GM19463 (cell line): ENCODE measurements around the gene LRFN4.

ENCODE experiments used
- ATAC-seq: cut with Tn5 transposase; IDR thresholded peaks from one replicate; pipeline ENCODE4 v1.9.1; 2021; ENCODE audit warnings: mild to moderate bottlenecking, moderate library complexity; ENCODE audit not compliant: unreplicated experiment

LRFN4 gene

DNA sequence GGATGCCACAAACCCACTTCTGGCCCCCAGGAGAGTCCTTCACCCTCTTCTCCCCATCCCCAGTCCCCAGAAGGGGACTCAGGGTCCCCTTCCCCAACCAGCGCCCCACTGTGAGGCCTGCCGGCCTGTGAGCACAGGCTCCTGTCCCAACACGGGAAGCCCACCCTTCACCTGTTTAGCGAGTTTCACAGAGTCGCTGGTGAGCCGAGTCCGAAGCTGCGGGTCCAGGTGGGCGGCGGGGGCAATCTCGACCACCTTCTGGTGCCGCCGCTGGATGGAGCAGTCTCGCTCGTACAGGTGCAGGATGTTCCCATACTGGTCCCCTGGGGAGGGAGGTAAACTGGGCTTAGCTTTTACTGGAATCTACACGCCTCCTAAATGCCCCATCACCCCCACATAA is 13.3 kb downstream of the LRFN4 start:
- no peak for ATAC-seq

DNA sequence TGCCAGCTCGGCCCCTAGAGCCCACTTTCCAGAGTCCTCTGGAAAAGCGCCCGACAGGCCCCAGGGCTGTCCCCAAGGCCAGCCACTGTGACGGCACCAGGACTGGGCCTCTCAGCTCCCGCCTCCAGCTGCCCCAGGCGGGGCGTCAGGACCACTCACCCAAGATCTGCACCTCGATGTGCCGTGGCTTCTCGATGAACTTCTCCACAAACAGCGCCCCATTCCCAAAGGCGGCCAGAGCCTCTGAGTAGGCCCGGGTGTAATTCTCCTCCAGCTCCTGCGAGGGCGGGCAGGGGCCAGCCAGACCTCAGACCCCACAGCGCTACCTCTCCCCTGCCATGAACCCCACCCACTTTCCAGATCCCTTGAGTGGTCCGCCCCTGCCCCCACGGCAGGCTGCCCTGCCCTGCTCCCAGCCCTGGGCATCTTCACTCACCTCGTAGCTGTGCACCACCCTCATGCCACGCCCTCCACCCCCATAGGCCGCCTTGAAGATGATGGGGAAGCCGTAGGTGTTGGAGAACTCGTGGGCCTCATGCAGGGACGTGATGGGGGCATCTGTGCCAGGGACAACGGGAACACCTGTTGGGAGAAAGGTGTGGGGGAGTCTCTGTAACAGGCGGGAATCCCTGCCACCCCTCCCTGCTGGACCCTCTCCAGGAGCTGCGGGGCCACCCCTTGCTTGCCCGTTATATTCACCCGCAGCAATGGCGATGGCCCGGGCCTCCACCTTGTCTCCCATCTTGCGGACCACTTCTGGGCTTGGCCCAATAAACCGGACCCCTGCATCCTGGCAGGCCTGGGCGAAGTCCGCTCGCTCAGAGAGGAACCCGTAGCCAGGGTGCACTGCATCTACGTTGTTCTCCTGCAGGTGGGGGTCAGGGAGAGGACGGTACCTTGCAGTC is 14.0 kb downstream of the LRFN4 start:
- no peak for ATAC-seq

DNA sequence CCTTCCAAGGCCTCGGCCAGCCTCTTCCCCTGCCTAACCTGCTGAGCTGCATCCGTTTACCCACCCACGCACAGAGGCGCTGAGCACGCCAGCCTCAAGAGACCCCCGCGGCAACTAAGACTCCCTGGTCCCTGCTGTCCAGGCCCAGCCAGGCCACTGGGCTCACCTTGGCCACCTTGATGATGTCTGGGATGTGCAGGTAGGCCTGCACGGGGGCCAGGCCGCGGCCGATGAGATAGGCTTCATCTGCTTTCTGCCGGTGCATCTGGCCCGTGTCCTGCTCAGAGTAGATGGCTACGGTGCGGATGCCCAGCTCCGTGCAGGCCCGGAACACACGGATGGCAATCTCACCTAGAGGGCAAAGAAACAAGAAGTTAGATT is 14.6 kb downstream of the LRFN4 start:
- ATAC-seq, result no peak

DNA sequence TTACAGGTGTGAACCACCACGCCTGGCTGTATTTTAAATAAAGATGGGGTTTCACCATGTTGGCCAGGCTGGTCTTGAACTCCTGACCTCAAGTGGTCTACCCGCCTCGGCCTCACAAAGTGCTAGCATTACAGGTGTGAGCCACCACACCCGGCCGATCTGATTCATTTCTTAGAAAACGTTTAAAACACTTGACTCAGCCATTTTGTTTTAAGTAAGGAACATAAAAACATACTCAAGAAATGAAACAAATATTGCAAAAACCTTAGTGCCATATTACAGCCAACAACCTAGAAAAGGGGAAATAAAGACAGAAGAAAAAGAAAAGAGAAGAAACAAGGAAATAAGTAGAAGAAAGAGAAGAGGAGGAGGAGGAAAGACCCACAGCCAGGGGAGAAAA is 17.4 kb downstream of the LRFN4 start:
- ATAC-seq, result no peak

DNA sequence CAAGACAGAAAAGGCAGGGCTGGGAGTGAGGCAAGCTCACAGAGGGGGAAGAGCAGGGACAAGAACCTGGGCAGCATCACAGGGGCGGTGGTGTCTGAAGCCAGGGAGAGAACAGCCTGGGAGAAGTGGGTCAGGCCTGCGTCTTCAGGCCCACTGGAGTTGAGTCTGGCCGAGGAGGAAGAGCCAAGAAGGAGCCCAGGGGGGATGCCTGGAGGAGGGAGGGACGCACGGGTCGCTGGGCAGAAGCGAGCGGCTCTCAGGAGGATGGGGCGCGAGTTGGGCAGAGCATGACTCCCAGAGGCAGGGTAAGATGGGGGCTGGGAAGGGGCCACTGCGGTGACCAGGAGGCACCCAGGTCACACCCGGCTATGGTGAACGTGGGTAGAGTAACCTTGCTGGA is 18.5 kb downstream of the LRFN4 start:
- ATAC-seq, result no peak

DNA sequence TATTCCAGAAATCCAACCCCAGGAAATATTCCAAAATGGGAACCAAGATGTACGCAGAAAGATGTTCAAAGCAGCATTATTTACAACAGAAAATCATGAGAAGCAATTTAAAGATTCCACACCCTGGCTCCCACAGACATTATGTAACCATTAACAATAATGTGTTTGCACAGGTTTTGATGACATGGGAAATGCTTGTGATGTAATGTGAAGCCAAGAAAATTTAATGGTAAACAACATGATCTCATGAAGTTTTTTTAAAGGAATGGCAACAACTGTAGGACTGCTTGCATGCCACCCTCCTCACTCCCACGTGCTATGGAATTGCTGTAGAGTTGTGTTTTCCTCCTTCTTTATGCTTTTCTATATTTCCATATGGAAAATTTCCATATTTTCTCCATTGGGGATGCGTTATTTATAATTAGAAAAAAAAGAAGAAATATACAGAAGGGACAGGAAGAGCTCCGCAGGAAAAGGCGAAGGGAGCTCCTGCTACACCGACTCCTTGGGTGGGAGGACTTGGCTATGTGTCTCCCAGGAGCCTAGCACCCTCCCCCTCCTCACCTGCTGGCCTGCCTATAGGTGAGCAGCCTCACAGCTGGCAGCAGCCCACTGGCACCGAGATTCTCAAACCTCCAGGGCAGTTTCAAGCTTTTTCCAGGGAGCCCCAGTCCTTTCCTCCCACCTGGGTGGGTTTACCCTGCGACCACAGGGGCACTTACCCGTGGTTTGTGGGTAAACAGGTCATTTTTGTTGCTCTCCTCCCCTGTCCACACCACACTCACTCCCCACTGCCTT is 20.9 kb downstream of the LRFN4 start:
- ATAC-seq, result no peak

DNA sequence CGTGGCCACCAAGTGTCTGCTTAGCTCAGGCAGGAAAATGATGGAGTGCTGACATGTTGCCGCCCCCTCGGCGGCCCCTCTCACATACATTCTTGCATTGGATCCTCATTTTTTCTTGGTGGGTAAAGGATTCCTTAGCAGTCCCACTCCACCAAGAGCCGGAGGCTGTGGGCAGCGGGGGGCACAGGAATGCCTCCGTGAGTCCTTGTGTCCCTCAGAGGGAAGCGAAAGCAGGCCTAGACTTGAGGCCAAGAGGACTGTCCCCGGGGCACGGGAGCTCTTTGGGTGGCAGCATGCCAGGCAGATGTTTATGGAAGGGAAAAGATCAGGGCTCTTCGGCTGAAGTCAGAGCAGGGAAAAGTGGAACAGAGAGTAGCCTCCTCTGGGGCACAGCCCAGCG is 21.6 kb downstream of the LRFN4 start:
- no peak for ATAC-seq

DNA sequence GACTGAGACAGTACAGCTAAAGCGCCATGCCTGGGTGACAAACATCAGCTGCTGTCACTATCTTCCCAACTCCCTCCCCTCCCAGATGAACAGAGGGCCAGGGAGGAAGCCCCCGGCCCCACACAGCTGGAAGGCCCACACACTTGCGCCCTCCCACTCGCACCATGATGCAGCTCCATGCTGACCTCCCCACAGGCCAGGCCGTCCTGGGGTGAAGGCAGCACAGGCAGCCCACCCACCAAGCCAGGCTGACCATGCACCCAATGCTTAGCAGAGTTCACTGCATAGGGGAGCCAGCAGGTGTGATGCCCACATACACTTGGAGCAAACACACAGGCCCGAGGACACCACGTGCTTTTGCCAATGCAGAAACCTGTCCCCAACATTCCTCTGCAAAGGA is 22.1 kb downstream of the LRFN4 start:
- ATAC-seq, result no peak

DNA sequence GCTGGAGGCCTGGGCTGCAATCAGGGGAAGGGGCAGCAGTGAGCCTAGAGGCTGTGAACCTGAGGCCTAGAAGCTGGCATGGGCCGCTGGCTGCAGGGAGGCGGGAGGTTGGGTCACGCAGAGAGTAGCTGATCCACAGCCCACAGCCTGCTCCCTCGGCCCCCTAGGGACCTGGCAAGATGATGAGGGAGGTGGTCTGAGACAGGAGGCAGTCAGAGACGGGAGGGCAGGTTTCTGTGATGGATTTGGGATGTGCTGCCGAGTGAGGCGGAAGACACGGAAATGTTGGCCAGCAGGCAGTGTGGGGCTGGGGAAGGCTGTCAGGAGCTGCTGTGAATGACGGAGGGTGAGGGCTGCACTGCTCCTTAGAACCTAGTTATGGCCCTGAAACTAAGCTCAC is 22.7 kb downstream of the LRFN4 start:
- ATAC-seq, result no peak

DNA sequence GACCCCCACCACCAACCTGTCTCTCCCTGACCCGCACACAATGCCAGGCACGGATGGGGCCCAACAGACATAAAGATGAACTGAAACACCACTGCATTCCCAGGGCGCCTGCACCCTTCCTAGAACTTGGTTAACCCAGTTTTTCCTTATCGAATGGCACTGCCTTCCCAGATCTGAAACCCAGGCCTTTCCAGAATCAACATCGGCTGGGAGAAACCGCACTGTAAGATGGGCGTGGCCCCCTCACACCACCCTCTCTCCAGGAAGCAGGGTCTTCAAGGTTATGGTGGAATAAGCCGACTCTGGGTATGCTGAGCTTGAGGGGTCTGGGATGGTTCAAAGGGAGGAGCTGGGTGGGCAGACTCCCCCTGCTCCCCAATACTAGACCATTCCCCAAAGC is 23.1 kb downstream of the LRFN4 start:
- ATAC-seq, result no peak

DNA sequence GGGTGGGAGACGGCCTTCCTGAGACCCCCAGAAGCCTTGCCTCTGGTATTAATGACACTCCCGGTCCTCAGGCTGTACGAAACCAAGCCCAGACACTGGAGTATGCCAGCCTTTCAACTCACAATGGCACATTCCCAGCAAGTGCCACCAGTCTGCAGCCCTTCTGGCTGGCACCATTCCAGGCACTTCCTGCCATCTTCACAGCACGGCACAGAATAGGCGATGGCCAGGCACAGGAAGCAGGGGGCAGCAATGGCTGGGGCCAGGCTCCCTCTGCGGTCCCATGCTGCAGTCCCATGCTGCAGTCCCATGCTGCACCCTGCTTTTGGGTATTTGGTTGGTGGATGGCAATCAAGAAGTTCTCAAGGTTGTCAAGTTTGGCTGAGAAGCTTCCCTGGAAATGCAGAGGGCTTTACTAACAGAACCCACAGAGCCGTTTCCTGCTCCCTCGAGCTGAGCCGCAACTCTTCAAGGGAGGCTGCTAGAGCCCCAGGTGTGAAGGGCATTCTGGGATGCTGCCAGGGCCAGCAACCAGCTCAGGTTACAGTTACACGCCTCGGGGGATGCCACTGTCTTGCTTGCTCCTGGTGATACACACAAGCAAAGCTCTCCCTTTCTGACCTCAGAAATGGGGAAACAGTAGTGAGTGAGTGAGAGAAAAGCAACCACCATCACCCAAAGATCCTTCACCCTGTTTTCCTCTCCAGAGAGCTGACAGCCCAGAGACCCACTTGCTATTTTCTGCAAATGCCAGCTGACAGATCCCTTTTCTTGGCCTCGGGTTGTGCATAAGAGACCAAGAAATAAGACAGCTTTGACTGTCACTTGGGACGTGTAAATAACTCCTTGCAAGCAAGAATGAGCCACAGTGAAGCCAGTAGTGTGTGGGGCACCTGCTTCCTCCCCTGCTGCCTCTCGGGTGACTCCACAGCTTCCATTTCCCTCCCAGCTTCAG is 23.9 kb downstream of the LRFN4 start:
- ATAC-seq, result no peak

DNA sequence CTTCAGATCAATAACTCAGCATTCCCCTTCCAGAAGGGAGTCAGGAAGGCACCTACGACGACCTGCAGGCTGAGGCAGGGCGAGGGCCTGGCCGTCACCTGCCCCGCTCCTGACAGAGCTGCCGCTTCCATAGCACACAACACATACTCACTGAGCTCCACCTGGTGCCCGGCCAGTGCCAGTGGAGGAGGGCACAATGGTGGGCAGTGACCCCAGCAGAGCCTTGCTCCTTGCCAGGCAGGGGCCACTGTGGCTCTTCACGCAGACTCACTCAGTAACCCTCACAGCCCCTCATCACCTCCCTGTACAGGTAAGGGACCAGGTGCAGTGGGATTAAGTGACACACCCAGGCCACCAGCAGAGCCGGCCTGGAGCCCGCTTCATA is 24.6 kb downstream of the LRFN4 start:
- no peak for ATAC-seq

DNA sequence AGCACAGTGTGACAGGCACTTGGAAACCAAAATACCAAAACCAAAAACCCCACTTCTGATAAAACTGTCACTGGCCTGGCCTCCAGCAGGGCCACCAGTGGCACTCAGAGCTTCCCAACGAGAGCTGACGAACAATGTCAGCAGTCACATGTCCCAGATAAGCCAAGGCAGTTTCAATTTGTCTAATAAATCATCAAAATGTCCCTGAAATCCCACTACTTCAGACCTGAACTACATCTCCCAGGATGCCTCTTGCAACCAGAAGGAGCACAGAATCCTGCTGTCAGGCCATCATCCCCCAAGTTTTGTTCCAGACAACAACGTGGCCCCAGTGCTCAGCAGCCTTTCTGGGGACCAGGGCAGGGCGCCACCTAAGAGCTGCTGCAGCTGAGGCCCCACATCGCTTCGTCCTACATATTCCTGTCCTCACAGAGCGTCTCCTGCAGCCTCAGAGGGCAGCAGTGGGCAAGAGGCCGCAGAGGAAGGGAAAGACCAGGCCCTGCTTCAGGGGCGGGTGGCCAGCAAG is 25.1 kb downstream of the LRFN4 start:
- ATAC-seq, result no peak

DNA sequence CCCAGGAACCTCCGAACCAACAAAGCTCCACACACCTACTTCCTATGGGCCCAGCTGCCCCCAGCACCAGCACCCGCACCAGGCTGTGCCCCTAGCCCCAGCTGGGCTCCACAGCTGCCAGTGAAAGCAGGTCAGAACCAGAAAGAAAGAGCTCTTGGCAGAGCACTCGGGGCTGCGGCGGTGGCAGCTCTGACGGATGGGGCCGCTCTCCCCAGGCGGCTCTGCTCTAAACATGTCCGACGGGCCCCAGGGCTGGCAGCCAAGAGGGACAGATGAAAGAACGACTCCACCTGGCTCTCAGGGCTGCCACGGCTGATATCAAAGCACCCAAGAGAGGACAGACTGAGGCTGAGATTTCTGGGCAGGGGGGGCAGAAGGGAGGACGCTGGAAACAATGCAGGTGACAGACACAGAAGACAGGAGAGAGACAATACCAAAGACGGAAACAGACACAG is 25.7 kb downstream of the LRFN4 start:
- no peak for ATAC-seq

DNA sequence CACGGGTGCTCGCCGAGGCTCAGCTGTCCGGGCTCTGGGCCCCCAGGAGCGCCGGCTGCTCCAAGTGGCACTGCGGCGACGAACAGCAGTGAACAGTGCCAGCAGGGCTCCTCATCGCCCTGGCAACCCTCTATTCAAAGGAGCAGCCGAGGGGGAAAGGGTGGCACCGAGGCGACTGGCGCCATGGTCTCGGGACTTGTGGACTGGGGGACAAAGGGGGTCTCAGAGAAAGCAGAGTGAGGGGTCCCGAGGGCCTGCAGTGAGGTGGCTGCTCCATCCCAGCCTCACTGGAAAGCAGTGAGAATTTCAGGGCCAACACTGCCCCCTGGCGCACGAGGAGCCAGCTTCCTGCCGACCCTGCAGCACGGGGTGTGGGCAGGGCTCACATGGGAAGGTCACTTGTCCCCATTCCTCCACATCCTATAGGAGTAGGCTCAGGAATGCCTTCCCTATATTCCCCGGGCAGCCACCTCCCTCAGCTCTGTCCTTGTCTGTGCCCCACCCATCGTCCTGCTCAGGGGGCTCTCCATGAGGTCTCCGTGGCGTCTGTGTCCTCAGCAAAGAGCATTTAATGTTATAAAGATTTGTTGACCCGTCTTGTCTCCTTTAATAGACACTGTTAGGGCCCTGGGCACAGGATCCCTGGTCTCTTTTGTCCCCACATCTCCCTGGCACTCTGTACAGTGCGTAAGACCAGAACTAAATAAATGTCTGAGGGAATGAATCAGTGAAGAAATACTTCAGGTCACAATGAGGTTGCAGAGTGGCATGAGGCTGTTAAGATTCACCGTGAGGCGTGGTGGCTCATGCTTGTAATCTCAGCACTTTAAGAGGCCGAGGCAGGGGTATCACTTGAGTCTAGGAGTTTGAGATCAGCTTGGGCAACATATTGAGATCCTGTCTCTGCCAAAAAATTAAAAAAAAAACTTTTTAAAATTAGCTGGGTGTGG is 26.4 kb downstream of the LRFN4 start:
- ATAC-seq, result no peak

DNA sequence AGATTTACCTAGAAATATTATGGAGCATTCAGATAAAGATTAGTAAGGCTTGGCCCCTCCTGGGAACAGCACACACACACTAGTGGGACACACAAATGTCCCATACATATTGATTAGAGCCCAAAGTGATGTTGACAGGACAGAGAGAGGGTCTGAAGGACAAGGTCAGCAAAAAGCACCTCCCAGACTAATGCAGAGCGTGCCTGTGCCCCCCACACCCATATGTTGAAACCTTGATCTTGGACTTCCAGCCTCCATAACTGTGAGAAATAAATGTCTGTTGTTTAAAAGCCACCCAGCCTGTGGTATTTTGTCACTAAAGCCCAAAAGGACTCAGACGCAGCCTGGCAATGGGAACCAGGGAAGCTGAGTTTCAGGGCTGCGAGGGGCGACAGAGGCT is 27.6 kb downstream of the LRFN4 start:
- ATAC-seq, result no peak

DNA sequence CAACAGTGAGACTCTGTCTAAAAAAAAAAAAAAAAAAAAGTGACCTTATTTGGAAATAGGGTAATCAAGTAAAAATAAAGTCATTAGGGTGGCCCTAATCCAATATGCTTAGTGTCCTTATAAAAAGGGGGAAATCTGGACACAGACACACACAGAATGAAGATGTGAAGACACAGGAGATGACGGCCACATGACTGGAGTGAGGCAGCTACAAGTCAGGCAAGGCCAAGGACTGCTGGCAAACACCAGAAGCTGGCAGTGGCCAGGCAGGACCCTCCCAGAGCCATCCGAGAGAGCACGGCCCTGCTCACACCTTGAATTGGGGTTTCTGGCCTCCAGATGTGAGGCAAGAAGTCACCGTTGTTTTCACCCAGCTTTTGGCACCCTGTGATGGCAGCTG is 28.6 kb downstream of the LRFN4 start:
- no peak for ATAC-seq

DNA sequence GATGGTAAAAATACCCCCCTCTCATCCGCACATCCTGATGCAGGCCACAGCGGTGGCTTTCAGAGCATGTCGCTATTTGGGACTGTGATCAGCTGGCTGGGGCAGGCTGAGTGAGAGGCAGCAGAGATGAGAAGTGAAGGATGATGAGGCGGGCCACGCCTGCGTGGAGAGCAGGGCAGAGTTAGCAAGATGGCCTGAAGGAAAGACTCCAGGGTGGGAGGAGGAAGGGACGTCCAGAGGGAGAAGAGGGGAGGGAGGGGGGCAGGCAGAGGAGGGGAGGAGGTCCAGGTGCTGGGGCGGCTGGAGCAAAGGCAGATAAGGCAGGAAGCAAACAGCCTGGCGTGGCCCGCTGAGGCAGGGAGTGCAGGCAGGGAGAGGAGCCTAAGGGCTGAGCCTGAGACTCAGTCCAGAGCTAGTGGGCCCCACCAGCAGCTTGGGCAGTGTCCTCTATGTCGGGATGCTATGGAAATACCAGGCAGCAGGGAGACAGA is 29.1 kb downstream of the LRFN4 start:
- ATAC-seq, result no peak

DNA sequence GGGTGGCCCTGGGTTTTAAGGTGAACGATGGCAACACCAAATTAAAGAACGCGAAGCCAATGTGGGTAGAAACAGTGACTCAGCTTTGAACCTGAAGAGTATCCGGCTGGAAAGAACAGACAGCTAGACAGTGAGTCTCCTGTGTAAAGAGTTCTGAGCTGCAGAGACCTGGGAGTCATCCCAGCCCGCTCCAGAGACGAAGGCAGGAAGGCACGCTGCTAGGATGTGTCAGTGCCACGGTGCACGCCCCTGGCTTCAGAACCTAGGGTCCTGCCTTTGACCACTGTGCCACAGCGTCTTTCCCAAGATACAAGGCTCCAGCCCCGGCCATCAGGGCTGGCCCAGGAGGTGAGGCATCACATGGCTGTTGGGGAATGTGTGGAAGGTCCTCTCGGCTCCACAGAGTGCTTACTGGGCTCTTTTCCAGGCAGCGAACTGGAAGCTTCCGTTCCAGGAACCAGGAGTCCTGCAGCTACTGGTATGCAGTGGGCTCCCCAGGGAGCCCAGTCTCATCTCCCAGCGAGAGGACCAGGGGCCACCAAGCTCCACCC is 29.9 kb downstream of the LRFN4 start:
- no peak for ATAC-seq
